HFFc6 (cell line): ENCODE results near the gene GPR183. TPM values are rescaled to one million over a fixed set of nuclear protein-coding genes. Genes with fewer than 3 reads are reported as not detected.

Experiments used
- DNase-seq: peaks from one replicate; pipeline ENCODE4 v3.0.0-alpha.2; 2018
- H3K27ac Mint-ChIP-seq: 2 replicates; pipeline ENCODE4 v1.8.0; 2020; ENCODE audit warnings: mild to moderate bottlenecking, mixed read lengths
- H3K27me3 Mint-ChIP-seq: 2 replicates; pipeline ENCODE4 v1.8.0; 2021; ENCODE audit warnings: mild to moderate bottlenecking, moderate library complexity, mixed read lengths; ENCODE audit not compliant: insufficient read depth
- H3K36me3 Mint-ChIP-seq: 2 replicates; pipeline ENCODE4 v1.8.0; 2021; ENCODE audit warnings: low read depth, mixed read lengths
- H3K4me1 Mint-ChIP-seq: 2 replicates; pipeline ENCODE4 v1.8.0; 2020; ENCODE audit warnings: low read depth, mixed read lengths
- H3K4me3 Mint-ChIP-seq: 2 replicates; pipeline ENCODE4 v1.8.0; 2020; ENCODE audit warnings: mild to moderate bottlenecking, moderate library complexity, mixed read lengths
- H3K9me3 Mint-ChIP-seq: 2 replicates; pipeline ENCODE4 v1.8.0; 2020; ENCODE audit warnings: mild to moderate bottlenecking, mixed read lengths
- long read RNA-seq: library from polyadenylated mRNA; unstranded; transcript quantifications from one replicate; pipeline ENCODE4 v2.0.0, GENCODE V29; 2019
- total RNA-seq, 6 experiments: library from RNA; stranded (reverse); fragmentation: NEBNext Ultra II Directional; extraction: Animal tissue kit (Norgen Biotek cat#: 25700); gene quantifications; 2 replicates in 1 of 6; 3 replicates in 5 of 6; pipeline ENCODE4 v1.2.3, GENCODE V29; 2021
- TF ChIP-seq, protein P1 (sequence below): fragments of 200-600 bp; sonication (generic); IDR thresholded peaks from 2 replicates; pipeline ENCODE4 v1.5.0; 2021; ENCODE audit warnings: antibody characterized with exemption, mild to moderate bottlenecking

The GPR183 gene, protein sequence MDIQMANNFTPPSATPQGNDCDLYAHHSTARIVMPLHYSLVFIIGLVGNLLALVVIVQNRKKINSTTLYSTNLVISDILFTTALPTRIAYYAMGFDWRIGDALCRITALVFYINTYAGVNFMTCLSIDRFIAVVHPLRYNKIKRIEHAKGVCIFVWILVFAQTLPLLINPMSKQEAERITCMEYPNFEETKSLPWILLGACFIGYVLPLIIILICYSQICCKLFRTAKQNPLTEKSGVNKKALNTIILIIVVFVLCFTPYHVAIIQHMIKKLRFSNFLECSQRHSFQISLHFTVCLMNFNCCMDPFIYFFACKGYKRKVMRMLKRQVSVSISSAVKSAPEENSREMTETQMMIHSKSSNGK
- under 1 TPM in 1 of 6 experiments, not detected in 5; 0.17 TPM for total RNA-seq
- long read RNA-seq: 0 reads

DNA sequence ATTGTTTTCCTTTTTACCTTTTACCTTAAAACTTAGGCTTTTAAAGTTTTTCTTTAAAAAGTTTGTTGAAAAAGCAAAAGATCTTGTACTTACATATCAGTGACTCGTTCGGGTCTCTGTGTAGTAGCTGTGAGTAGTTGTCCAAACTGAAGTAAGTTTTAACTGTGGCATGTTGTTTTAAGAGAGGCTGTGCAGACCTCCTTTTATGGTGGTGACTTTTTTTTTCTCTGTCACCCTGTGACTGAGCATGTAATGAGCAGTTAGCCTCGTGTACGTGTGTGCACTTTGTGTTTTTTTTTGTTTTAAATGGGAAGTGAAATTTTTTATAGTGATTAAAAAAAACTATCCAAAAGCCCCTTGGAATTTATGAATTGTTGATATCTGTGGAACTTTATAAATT lies at the start of gene GPR183:
Gene GPR183 (minus strand): TSS at position 153 of the 400 bp plus-strand sequence. CDS start 11,254 bp downstream, outside the sequence.
- TF ChIP-seq, protein P1, sequence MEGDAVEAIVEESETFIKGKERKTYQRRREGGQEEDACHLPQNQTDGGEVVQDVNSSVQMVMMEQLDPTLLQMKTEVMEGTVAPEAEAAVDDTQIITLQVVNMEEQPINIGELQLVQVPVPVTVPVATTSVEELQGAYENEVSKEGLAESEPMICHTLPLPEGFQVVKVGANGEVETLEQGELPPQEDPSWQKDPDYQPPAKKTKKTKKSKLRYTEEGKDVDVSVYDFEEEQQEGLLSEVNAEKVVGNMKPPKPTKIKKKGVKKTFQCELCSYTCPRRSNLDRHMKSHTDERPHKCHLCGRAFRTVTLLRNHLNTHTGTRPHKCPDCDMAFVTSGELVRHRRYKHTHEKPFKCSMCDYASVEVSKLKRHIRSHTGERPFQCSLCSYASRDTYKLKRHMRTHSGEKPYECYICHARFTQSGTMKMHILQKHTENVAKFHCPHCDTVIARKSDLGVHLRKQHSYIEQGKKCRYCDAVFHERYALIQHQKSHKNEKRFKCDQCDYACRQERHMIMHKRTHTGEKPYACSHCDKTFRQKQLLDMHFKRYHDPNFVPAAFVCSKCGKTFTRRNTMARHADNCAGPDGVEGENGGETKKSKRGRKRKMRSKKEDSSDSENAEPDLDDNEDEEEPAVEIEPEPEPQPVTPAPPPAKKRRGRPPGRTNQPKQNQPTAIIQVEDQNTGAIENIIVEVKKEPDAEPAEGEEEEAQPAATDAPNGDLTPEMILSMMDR: no peak
- peaks cover 59% of the 10 kb centered on the region for H3K4me1 Mint-ChIP-seq
- H3K27me3 Mint-ChIP-seq: no peaks in the 10 kb centered on the region; the same call in 1 of the 2 replicates
- peaks cover 4% of the 10 kb centered on the region; the same call in 1 of the 2 replicates for H3K36me3 Mint-ChIP-seq
- H3K9me3 Mint-ChIP-seq: no peaks in the 10 kb centered on the region
- peak within 1 kb of the TSS; percentile 76 for H3K4me3 Mint-ChIP-seq
- peak within 1 kb of the TSS; percentile 93 for H3K27ac Mint-ChIP-seq
- peak; percentile 38 for DNase-seq

DNA sequence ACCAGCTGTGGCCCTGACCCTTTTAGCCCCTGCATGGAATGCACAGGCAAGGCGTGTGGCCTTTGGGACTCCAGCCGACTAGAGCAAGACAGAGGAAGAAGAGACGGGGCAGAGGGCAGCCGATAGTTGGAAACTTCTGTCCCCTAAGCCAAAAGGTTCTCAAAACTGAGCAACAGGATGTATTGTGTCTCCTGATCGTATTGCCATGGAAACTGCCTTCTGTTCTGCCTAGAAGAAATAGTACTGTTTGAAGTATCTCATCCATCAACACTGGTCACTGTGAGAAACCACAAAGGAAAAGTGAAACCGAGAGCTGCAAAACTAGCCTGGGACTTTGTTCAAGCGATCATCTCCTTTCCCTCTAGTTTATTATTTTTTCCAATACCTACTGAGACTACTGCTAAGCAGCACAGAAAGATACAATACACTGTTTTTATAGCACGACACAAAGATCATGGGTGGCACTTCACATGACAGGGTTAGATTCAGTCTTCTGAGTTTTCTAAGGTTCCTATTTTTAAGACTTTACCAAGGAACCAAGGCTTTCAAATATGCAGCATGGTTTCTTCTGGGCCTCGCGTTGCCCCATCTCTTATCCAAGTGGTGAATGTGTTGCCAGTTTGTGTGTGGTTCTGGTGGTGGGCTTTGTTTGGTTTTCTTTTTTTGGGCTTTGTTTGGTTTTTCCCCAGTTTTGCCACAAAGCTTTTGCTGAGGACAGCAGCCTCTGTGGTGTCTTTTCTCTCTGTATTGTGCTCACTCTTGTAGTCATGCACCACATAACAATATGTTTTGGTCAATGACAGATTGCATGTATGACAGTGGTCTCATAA lies 49.3 kb upstream of the GPR183 start:
- no peaks in the 10 kb centered on the region for H3K9me3 Mint-ChIP-seq
- TF ChIP-seq, protein P1: no peak
- H3K27ac Mint-ChIP-seq: peak overlapping the region; percentile 92
- H3K4me1 Mint-ChIP-seq: peaks cover 59% of the 10 kb centered on the region
- H3K27me3 Mint-ChIP-seq: peaks cover 8% of the 10 kb centered on the region
- no peak for DNase-seq
- H3K36me3 Mint-ChIP-seq: peaks cover 54% of the 10 kb centered on the region
- peak overlapping the region; percentile 62 for H3K4me3 Mint-ChIP-seq

DNA sequence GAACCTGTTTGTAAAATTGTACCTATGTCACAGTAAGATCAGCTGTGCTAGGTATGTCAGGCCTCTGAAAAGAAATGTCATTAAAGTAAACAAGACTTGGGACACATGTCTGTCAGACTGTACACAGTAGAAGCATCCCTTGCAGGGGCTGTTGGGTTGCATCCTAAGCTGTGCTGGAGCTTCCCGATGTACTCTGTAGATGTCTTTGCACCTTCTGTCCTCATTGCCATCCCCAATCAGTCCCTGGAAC lies 48.7 kb upstream of the GPR183 start:
- Mint-ChIP-seq H3K4me1 (peaks cover 59% of the 10 kb centered on the region), H3K4me3 (no peak overlapping the region), H3K27me3 (peaks cover 8% of the 10 kb centered on the region), H3K36me3 (peaks cover 54% of the 10 kb centered on the region), H3K9me3 (no peaks in the 10 kb centered on the region), H3K27ac (peak overlapping the region; percentile 92; the same call in 1 of the 2 replicates)
- DNase-seq: no peak
- TF ChIP-seq, protein P1: no peak

DNA sequence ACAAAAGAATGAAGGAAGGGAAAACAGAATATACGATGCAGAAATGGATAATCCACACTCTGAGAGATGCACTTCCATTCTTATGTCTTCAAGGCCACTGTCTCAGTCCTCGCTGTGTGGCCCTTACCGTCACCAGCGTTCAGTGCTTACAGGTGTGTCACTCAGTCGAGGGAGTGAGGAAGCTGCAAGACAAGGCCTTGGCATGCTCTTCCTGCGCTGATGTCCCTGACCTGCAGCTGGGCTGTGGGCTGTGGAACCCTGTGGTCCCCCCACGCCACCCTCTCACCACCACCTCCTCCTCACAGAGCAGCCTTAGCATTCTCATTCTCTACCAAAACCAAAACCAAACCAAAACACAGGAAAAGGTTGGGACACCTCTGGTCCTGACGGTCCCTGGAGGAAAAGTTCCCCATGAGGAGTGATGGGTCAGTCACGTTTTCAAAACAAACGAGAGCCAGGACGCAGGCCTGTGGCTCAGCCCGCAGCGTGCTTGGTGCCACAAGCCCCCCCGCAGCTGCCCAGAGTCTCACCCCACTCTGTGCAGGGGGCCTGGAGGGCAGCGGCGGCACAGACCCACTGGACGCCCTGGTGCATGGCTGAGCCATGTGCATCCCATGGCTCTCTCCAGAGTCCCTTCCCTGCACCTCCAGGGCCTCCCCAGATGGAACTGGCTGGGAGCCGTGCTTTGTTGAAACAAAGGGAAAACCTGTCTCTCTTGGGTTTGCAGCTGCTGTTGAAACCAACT lies 48.2 kb upstream of the GPR183 start:
- Mint-ChIP-seq H3K4me3 (no peak overlapping the region), H3K27ac (no peak overlapping the region)

More for the DNA sequence above, 48.2 kb upstream of the GPR183 start:
- H3K4me1 Mint-ChIP-seq: peaks cover 59% of the 10 kb centered on the region
- peaks cover 50% of the 10 kb centered on the region for H3K36me3 Mint-ChIP-seq
- TF ChIP-seq, protein P1: no peak
- H3K27me3 Mint-ChIP-seq: peaks cover 8% of the 10 kb centered on the region
- DNase-seq: no peak
- no peaks in the 10 kb centered on the region for H3K9me3 Mint-ChIP-seq
